Activated T-helper 1 cell treated with anti-CD3 and anti-CD28 coated beads, Interleukin-12 subunit alpha, Interleukin-12 subunit beta, Interleukin-2, Interleukin-4 antibody, amounts not matched to agents 30 ng/mL and 10 ng/mL and 1 ng/mL, durations not matched to agents 14 hours and 24 hours and 36 hours (primary cell): Measurements from ENCODE around the gene UNC93A. TPM values are rescaled to one million over a fixed set of nuclear protein-coding genes. Genes with fewer than 3 reads are reported as not detected.
"Not testable (repeated sequence)": the region's sequence is repeated elsewhere in the genome, so short reads cannot be mapped to it uniquely, and the experiment has no call there.

Source experiments
- DNase-seq: peaks from one replicate; pipeline ENCODE4 v3.0.0; 2021; ENCODE audit warnings: low spot score
- H3K27ac Mint-ChIP-seq: one replicate; pipeline ENCODE4 v1.8.0; 2021; ENCODE audit warnings: mild to moderate bottlenecking, mixed read lengths
- H3K27me3 Mint-ChIP-seq: one replicate; pipeline ENCODE4 v1.8.0; 2022; ENCODE audit warnings: mild to moderate bottlenecking, moderate library complexity, mixed read lengths; ENCODE audit not compliant: insufficient read depth
- H3K36me3 Mint-ChIP-seq: one replicate; pipeline ENCODE4 v1.8.0; 2021; ENCODE audit warnings: low read depth, mixed read lengths
- H3K4me1 Mint-ChIP-seq: one replicate; pipeline ENCODE4 v1.8.0; 2021; ENCODE audit warnings: low read depth, mixed read lengths
- H3K4me3 Mint-ChIP-seq: one replicate; pipeline ENCODE4 v1.8.0; 2021; ENCODE audit warnings: mild to moderate bottlenecking, moderate library complexity, mixed read lengths
- H3K9me3 Mint-ChIP-seq: one replicate; pipeline ENCODE4 v1.8.0; 2021; ENCODE audit warnings: mixed read lengths
- intact Hi-C: fragments of 100-400 bp; cut with micrococcal nuclease; formaldehyde crosslinking; loops from one replicate; pipeline ENCODE4 v1.15.1; 2024
- total RNA-seq: library from RNA; stranded (reverse); gene quantifications from 2 replicates; pipeline ENCODE4 v1.2.3, GENCODE V29; 2022

UNC93A gene
- total RNA-seq, 1 donor from 2014 or later: not detected

DNA sequence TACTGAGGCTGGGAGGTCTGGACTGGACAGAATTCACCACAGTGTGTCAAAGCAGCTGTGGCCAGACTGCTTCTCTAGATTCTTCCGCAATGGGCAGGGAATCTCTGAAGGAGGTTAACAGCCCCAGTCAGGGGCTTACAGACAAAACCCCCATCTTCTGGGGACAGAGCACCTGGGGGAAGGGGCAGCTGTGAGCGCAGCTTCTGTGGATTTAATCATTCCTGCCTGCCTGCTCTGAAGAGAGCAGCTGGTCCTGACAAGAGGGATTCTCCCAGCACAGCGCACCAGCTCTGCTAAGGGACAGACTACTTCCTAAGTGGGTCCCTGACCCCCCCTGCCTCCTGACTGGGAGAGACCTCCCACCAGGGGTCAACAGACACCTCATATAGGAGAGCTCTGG is 32.5 kb upstream of the UNC93A start:
- Mint-ChIP-seq H3K27ac (no peak overlapping the region), H3K36me3 (no peaks in the 10 kb centered on the region), H3K4me1 (no peaks in the 10 kb centered on the region), H3K4me3 (no peak overlapping the region), H3K9me3 (peaks cover 15% of the 10 kb centered on the region), H3K27me3 (peaks cover 22% of the 10 kb centered on the region)
- intact Hi-C loops: no loop called here
- DNase-seq: no peak

DNA sequence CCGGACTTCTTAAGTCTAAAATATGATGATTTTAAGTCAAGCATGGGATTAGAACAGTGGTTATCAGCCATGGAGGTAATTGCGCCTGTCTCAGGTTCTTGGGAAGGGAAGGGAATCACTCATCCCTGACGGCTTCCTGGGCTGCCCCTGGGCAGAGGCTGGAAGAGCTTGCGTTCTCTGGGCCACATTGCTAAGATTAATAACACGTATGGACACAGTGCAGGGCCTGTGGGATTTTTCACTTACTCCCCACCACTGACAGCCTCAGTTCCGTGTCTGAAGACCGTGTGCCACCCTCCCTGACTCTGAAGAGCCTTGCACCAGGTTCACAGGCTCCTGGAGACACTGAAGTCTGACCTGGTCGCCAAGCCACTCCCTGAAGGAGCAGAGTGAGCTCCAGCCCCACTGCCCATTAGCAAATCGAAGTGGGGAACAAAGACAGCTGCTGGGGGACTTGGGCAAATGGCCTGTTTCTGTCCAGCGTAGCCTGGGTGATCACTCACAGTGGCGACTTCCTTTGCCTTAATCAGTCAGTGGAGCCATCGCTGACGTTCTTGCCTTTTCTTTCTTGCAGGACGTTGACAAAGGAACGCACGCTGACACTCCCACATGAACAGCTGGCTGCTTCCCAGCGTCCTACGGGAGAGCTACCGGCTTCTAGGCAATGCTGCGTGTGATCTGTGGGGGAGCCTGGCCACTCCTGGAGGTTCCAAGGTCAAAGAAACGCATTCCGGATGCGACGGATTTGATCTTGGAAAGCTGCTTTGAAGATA is 24.9 kb upstream of the UNC93A start:
- H3K27ac Mint-ChIP-seq, H3K36me3 Mint-ChIP-seq, intact Hi-C loops, H3K9me3 Mint-ChIP-seq, H3K4me3 Mint-ChIP-seq, DNase-seq, H3K4me1 Mint-ChIP-seq: not testable (repeated sequence)
- H3K27me3 Mint-ChIP-seq: peaks cover 17% of the 10 kb centered on the region

- Mint-ChIP-seq H3K9me3 (no peaks in the 10 kb centered on the region), H3K4me3 (no peak overlapping the region), H3K36me3 (no peaks in the 10 kb centered on the region), H3K4me1 (no peaks in the 10 kb centered on the region), H3K27ac (no peak overlapping the region), H3K27me3 (peaks cover 12% of the 10 kb centered on the region)
- DNase-seq: no peak
- intact Hi-C loops: no loop called here
Observed at GRCh38 chr6:167266830-167267555, 24.1 kb upstream of the UNC93A start.

DNA sequence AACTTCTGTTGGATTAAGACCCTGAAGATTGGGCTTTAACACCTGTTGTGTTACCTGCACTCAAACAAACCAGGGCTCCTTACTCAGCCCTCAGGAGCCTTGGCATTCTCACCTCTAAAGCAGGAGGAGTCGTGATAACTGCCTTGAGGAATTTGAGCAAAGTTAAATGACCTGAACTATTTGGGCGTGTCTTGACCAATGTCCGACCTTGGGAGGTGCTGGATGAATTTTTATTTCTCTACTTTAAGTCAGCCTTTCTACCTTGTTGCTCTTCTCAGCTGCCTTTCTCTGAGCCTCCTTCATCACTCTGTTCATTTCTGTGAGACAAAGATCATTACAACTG is 23.6 kb upstream of the UNC93A start:
- intact Hi-C loops, H3K27me3 Mint-ChIP-seq, H3K9me3 Mint-ChIP-seq, H3K4me3 Mint-ChIP-seq, DNase-seq, H3K4me1 Mint-ChIP-seq, H3K27ac Mint-ChIP-seq, H3K36me3 Mint-ChIP-seq: not testable (repeated sequence)

DNA sequence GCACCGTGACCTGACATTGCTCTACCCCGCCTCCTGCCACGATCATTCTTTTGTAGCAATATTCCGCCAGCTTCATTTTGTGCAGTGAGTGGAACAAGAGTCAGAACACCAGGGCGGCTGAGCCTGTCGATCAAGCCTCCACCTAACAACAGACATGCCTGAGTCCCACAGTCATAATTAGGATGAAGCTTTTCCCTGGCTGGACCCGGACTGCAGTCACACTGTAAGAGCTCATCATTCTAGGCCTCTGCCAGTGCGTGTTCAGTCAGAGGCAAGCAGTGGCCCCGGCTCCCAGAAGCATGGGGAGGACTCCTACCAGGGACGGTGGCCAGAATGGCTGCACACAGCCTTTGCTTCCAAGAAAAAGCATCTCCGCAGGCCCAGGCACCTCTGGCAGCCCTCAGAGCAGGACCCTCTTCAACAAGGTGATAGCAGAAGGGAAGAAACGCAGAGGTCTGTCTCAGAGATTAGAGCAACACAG is 23.2 kb upstream of the UNC93A start:
- no peak overlapping the region for H3K4me3 Mint-ChIP-seq
- no peaks in the 10 kb centered on the region for H3K4me1 Mint-ChIP-seq
- no peak for DNase-seq
- intact Hi-C loops: no loop called here
- H3K9me3 Mint-ChIP-seq: no peaks in the 10 kb centered on the region
- H3K27me3 Mint-ChIP-seq: peaks cover 4% of the 10 kb centered on the region
- H3K27ac Mint-ChIP-seq: no peak overlapping the region
- no peaks in the 10 kb centered on the region for H3K36me3 Mint-ChIP-seq

DNA sequence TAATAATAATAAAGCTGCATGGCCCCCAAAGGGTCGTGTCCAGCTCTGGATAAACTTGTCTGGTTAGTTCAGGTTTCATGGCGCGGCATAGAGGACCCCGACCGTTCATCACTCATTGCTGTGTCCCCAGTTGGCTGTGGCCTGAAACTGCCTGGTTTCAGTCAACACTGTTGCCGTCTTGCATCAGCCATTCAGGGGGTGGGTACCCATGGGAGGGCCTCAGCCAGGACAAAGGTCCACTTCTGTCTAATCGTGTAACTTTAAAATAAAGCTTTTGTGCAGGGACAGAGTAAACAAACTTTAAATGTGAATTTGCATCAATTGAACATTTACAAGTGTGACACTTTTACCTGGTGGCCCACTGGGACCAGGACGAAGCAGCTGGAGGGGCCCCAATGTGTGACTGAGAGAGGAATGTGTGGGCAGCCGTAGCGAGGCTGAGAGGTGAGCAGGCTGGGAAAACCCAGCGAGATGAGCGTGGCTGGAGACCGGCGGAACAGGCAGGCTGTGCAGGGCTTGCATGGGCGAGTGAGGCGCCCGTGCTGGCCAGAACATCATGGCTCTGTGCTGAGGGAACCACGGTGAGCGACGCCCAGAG is 22.3 kb upstream of the UNC93A start:
- Mint-ChIP-seq H3K27me3 (peaks cover 4% of the 10 kb centered on the region), H3K4me1 (no peaks in the 10 kb centered on the region), H3K36me3 (no peaks in the 10 kb centered on the region), H3K4me3 (no peak overlapping the region), H3K9me3 (no peaks in the 10 kb centered on the region), H3K27ac (no peak overlapping the region)
- DNase-seq: no peak
- intact Hi-C loops: no loop called here

DNA sequence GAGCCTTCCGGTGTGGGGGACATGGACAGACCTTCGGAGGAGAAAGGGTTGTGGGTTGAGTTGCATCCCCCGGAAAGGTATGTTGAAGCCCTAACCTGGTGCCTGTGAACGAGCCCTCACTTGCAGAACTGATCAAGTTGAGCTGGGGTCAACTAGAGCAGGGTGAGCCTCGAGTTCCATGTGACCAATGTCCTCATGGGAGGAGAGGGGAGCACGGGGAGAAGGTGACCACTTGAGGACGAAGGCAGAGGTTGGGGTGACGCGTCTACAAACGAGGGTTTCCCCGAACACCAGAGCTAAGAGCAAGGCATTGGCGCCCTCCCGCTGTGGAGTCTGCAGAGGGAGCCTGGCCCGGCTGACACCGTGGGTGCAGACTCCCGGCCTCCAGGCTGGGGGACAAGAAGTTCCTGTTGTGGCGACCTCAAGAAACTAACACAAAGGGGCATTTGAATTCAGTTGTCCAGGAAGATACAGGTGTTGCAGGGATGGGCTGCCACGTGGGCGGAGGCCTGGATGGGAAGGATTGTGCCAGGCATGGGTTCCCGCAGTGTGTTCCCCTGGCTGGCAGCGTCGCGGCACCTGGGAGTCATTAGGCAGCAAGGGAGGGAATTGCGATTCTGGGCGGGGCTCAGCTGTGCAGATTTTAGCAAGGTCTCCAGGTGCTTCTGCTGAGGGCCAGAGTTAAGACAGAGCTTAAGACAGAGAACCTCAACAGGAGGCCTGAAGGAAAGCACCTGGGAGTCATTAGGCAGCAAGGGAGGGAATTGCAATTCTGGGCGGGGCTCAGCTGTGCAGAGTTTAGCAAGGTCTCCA is 20.4 kb upstream of the UNC93A start:
- H3K36me3 Mint-ChIP-seq: no peaks in the 10 kb centered on the region
- no peaks in the 10 kb centered on the region for H3K9me3 Mint-ChIP-seq
- no peaks in the 10 kb centered on the region for H3K4me1 Mint-ChIP-seq
- no peak overlapping the region for H3K27ac Mint-ChIP-seq
- DNase-seq: no peak
- H3K27me3 Mint-ChIP-seq: peaks cover 2% of the 10 kb centered on the region
- H3K4me3 Mint-ChIP-seq: no peak overlapping the region
- intact Hi-C loops: no loop called here

GRCh38 chr6:167272151-167272550 is 19.0 kb upstream of the UNC93A start:
- intact Hi-C loops: no loop called here
- no peaks in the 10 kb centered on the region for H3K9me3 Mint-ChIP-seq
- H3K27me3 Mint-ChIP-seq: peaks cover 2% of the 10 kb centered on the region

GRCh38 chr6:167272696-167273379 is 18.3 kb upstream of the UNC93A start:
- intact Hi-C loops: no loop called here
- DNase-seq: no peak
- peaks cover 3% of the 10 kb centered on the region for H3K27me3 Mint-ChIP-seq

More at GRCh38 chr6:167272151-167272550, 19.0 kb upstream of the UNC93A start:
- H3K27ac Mint-ChIP-seq: no peak overlapping the region
- H3K4me3 Mint-ChIP-seq: no peak overlapping the region
- no peaks in the 10 kb centered on the region for H3K4me1 Mint-ChIP-seq
- no peaks in the 10 kb centered on the region for H3K36me3 Mint-ChIP-seq
- no peak for DNase-seq

GRCh38 chr6:167274270-167274669 is 16.8 kb upstream of the UNC93A start:
- no peaks in the 10 kb centered on the region for H3K36me3 Mint-ChIP-seq
- H3K27ac Mint-ChIP-seq: no peak overlapping the region
- H3K4me1 Mint-ChIP-seq: no peaks in the 10 kb centered on the region
- H3K4me3 Mint-ChIP-seq: no peak overlapping the region
- H3K27me3 Mint-ChIP-seq: peaks cover 7% of the 10 kb centered on the region
- DNase-seq: no peak
- intact Hi-C loops: no loop called here
- no peaks in the 10 kb centered on the region for H3K9me3 Mint-ChIP-seq

More at GRCh38 chr6:167272696-167273379, 18.3 kb upstream of the UNC93A start:
- Mint-ChIP-seq H3K27ac (no peak overlapping the region), H3K4me3 (no peak overlapping the region), H3K4me1 (no peaks in the 10 kb centered on the region), H3K36me3 (no peaks in the 10 kb centered on the region), H3K9me3 (no peaks in the 10 kb centered on the region)

DNA sequence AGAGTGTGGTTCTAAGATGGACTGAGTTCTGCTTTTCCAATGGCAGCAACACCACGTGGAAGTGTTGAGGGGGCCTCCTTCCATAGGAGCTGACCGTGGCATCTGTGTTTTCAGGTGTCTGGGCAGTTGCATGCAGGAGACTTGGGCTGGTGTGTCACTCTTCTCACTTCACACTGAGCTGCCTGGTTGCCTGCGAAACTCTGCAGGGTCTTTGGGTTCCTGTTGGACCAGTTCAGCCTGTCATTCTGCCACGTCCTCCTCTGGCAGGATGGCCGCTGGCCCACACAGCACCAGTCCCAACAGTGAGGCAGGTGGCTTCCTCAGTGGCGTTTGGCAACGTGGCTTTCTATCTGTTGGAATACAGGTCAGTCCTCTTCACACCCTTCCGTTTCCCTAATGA is 16.1 kb upstream of the UNC93A start:
- intact Hi-C loops: no loop called here
- Mint-ChIP-seq H3K9me3 (no peaks in the 10 kb centered on the region), H3K27ac (no peak overlapping the region), H3K4me1 (no peaks in the 10 kb centered on the region), H3K36me3 (no peaks in the 10 kb centered on the region), H3K4me3 (no peak overlapping the region), H3K27me3 (peaks cover 7% of the 10 kb centered on the region)
- no peak for DNase-seq

DNA sequence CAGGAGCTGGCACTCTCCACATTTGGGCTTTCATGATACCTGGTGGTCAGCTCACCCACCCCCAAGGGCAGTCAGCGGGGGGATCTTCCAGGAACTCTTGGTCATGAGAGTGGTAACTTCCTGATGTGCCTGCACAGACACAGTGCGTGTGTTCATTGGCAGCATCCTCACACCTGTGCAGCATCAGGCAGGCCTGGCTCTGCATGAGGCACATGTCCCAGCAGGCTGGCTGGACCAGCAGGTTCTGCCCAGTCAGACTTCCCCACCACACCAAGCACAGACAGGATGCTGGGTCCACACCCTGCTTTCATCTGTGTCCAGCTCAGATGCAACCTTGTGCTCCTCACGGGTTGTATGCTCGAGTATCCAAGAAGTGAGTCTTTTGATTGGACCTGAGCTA is 15.7 kb upstream of the UNC93A start:
- H3K27me3 Mint-ChIP-seq: peaks cover 7% of the 10 kb centered on the region
- H3K4me3 Mint-ChIP-seq: no peak overlapping the region
- no peak for DNase-seq
- no peaks in the 10 kb centered on the region for H3K36me3 Mint-ChIP-seq
- no peaks in the 10 kb centered on the region for H3K9me3 Mint-ChIP-seq
- intact Hi-C loops: no loop called here
- H3K27ac Mint-ChIP-seq: no peak overlapping the region
- no peaks in the 10 kb centered on the region for H3K4me1 Mint-ChIP-seq
